Measurements from ENCODE around the gene RICTOR. TPM values are rescaled to one million over a fixed set of nuclear protein-coding genes. Genes with fewer than 3 reads are reported as not detected.

RICTOR gene
- polyA plus RNA-seq, 2 of the 4 experiments (the other 2 are of a cell fraction): 6.5 to 28.5 TPM

GRCh38 chr5:39031041-39031440 lies 43.2 kb downstream of the RICTOR start:
- DNase-seq (ENCODE audit: low read depth in 1 of 2, low spot score in 1 of 2) (no peak), FAIRE-seq (no peak), ATAC-seq (no peak)
- H3K4me2 ChIP-seq: no peak overlapping the region
- ChIA-PET CTCF (no interaction called here), POLR2A (no interaction called here)
- H3K4me1 ChIP-seq: peaks cover 20% of the 10 kb centered on the region; the same call in 2 of the 3 replicates
- WGBS (ENCODE audit: missing lambda C conversion rate): 77% methylated on average over 1 of the region's 1 CpG
- no peak for TF ChIP-seq CTCF (IDR thresholded peaks at IDR 0.05)
- no peak for TF ChIP-seq ATOH8 (CRISPR knock-in tag; IDR thresholded peaks at IDR 0.05; ENCODE audit: low read depth)
- no peak for TF ChIP-seq HOXA7 (CRISPR knock-in tag; IDR thresholded peaks at IDR 0.05)
- no peak for TF ChIP-seq JUNB (IDR thresholded peaks at IDR 0.05)
- no peak for TF ChIP-seq CHD2 (IDR thresholded peaks at IDR 0.05; ENCODE audit: low read length, partially characterized antibody)
- no peak for TF ChIP-seq CBX8 (IDR thresholded peaks at IDR 0.05)
- peaks cover 16% of the 10 kb centered on the region; the same call in 2 of the 3 replicates for H3K9me3 ChIP-seq
- H3K27ac ChIP-seq: no peak overlapping the region
- H3K4me3 ChIP-seq: no peak overlapping the region

GRCh38 chr5:39025456-39025855 lies 48.7 kb downstream of the RICTOR start:
- no peak for ATAC-seq
- 93% methylated on average over 4 of the region's 4 CpGs for WGBS (ENCODE audit: missing lambda C conversion rate)
- CTCF ChIA-PET: no interaction called here

GRCh38 chr5:39024884-39025283 lies 49.3 kb downstream of the RICTOR start:
- ChIA-PET CTCF (no interaction called here), POLR2A (no interaction called here)
- no peak for DNase-seq (ENCODE audit: low read depth in 1 of 2, low spot score in 1 of 2)
- H3K4me1 ChIP-seq: peaks cover 31% of the 10 kb centered on the region
- H3K9me3 ChIP-seq: peaks cover 16% of the 10 kb centered on the region; the same call in 2 of the 3 replicates
- no peak overlapping the region for H3K27ac ChIP-seq
- FAIRE-seq: no peak
- H3K4me2 ChIP-seq: peak overlapping the region; percentile 13; the same call in 2 of the 3 replicates
- no peak for ATAC-seq
- no peak overlapping the region for H3K4me3 ChIP-seq
- TF ChIP-seq KDM5A (IDR thresholded peaks at IDR 0.05) (no peak), E2F6 (IDR thresholded peaks at IDR 0.05; ENCODE audit: borderline replicate concordance, low read depth) (no peak), RFX5 (IDR thresholded peaks at IDR 0.05) (no peak), ZNF302 (CRISPR knock-in tag; IDR thresholded peaks at IDR 0.05) (no peak), PBX3 (IDR thresholded peaks at IDR 0.05) (no peak), POLR2A (IDR thresholded peaks at IDR 0.05; ENCODE audit: low read length) (no peak), CEBPB (IDR thresholded peaks at IDR 0.05) (no peak), MAZ (IDR thresholded peaks at IDR 0.05; ENCODE audit: borderline replicate concordance, low read depth, low read length) (no peak)

More at GRCh38 chr5:39025456-39025855, 48.7 kb downstream of the RICTOR start:
- Histone ChIP-seq H3K9me3 (peaks cover 16% of the 10 kb centered on the region; the same call in 2 of the 3 replicates), H3K27ac (no peak overlapping the region), H3K4me3 (no peak overlapping the region), H3K4me1 (peaks cover 31% of the 10 kb centered on the region), H3K4me2 (peak overlapping the region; percentile 13; the same call in 1 of the 3 replicates)
- DNase-seq (ENCODE audit: low read depth in 1 of 2, low spot score in 1 of 2) (no peak), FAIRE-seq (no peak)
- TF ChIP-seq TFCP2L1 (CRISPR knock-in tag; IDR thresholded peaks at IDR 0.05) (no peak), ELK1 (IDR thresholded peaks at IDR 0.05; ENCODE audit: low read depth, low read length) (no peak), RFX5 (IDR thresholded peaks at IDR 0.05) (no peak), POLR2AphosphoS2 (conservative IDR thresholded peaks at IDR 0.05; ENCODE audit: low read length) (no peak), HDAC2 (IDR thresholded peaks at IDR 0.05) (no peak), EHF (CRISPR knock-in tag; IDR thresholded peaks at IDR 0.05) (no peak), RARB (CRISPR knock-in tag; IDR thresholded peaks at IDR 0.05) (no peak), HES2 (IDR thresholded peaks at IDR 0.05) (no peak)
- POLR2A ChIA-PET: no interaction called here
